Stomach (tissue), 9 donors: ENCODE results near the gene DNER. TPM values are rescaled to one million over a fixed set of nuclear protein-coding genes. Genes with fewer than 3 reads are reported as not detected.
"Not testable (repeated sequence)": the region's sequence is repeated elsewhere in the genome, so short reads cannot be mapped to it uniquely, and the experiment has no call there.

ENCODE experiments used
- DNase-seq, 2 donors: peaks; one replicate each; pipeline versions ENCODE4 v3.0.0 to v3.0.0-alpha.2; 2013 to 2019
- H3K27ac ChIP-seq, 5 donors: fragments of 200-600 bp in 4 of 5; sonication (generic) in 4 of 5; one replicate each; pipeline ENCODE4 v1.5.1; 2013 to 2019; ENCODE audit warnings: mild to moderate bottlenecking in 1 of 5, moderate library complexity in 1 of 5
- H3K27me3 ChIP-seq, 3 donors: fragments of 200-600 bp; sonication (generic); one replicate each; pipeline ENCODE4 v1.5.1; 2017 to 2019; ENCODE audit warnings: mixed run types in 1 of 3
- H3K36me3 ChIP-seq, 4 donors: fragments of 200-600 bp; sonication (generic); 1 replicate in 3 of 4; 2 replicates in 1 of 4; pipeline ENCODE4 v1.5.1; 2016 to 2019
- H3K4me1 ChIP-seq, 4 donors: fragments of 200-600 bp; sonication (generic); one replicate each; pipeline ENCODE4 v1.5.1; 2016 to 2019
- H3K4me3 ChIP-seq, 4 donors: fragments of 200-600 bp; sonication (generic) in 3 of 4; one replicate each; pipeline ENCODE4 v1.5.1; 2016 to 2019; ENCODE audit warnings: mild to moderate bottlenecking in 1 of 4
- H3K9me3 ChIP-seq, 4 donors: fragments of 200-600 bp; sonication (generic); one replicate each; pipeline ENCODE4 v1.5.1; 2016 to 2019
- EP300 ChIP-seq: sonication (generic); formaldehyde crosslinking; IDR thresholded peaks from one replicate; pipeline ENCODE4 v1.6.1; 2017; ENCODE audit warnings: antibody characterized with exemption
- POLR2A ChIP-seq, 4 donors: fragments of 450-650 bp; IDR thresholded peaks; one replicate each; pipeline ENCODE4 v1.6.1; 2016; ENCODE audit warnings: antibody characterized with exemption in 4 of 4, control low read depth in 2 of 4, mild to moderate bottlenecking in 1 of 4, moderate library complexity in 1 of 4
- POLR2AphosphoS5 ChIP-seq, 3 donors: sonication (generic); formaldehyde crosslinking; IDR thresholded peaks; one replicate each; pipeline ENCODE4 v1.6.1; 2016; ENCODE audit warnings: antibody characterized with exemption in 3 of 3
- WGBS, 5 donors: extraction: QIAGEN DNeasy Blood & Tissue Kit in 3 of 5; methylation state at CpG; one replicate each; pipeline versions ENCODE4 v1.1.5 to v1.1.7; 2013 to 2018; 5-methylcytosine and 5-hydroxymethylcytosine counted together
- intact Hi-C: fragments of 100-400 bp; cut with DNase I; formaldehyde crosslinking; loops from one replicate; pipeline ENCODE4 v1.15.1; 2023; ENCODE audit warnings: low total_unique reads
- polyA plus RNA-seq, 3 donors: library from polyadenylated mRNA; stranded (reverse); fragments of 200-250 nt; gene quantifications; one replicate each; pipeline ENCODE4 v1.2.3, GENCODE V29; 2013
- total RNA-seq, 5 donors: library from RNA; depleted of rRNA; stranded (reverse); fragments of >200 nt; gene quantifications; one replicate each; pipeline versions ENCODE4 v1.1.0 to v1.2.3, GENCODE V29; 2014 to 2016
- TF ChIP-seq, protein P1 (sequence below), 7 experiments: fragments of 450-650 bp in 4 of 7; fragments of 200-600 bp in 3 of 7; sonication (generic) in 3 of 7; IDR thresholded peaks; one replicate each; pipeline ENCODE4 v1.5.1; 2016 to 2019; ENCODE audit warnings: antibody characterized with exemption in 7 of 7, control low read depth in 2 of 7, mild to moderate bottlenecking in 1 of 7
- donor health status: healthy with polysubstance abuse.
- donor health status: Bipolar disorder and iron deficiency.
- donor health status: healthy.

Gene DNER
- total and polyA plus RNA-seq, 8 donors, result 1.6 to 10.6 (median 4.9) TPM

- peak in 1 of 2 donors; percentile 81 for DNase-seq
- TF ChIP-seq POLR2AphosphoS5 (IDR thresholded peaks at IDR 0.05), result no peak
- no peak for TF ChIP-seq EP300
- TF ChIP-seq, protein P1, sequence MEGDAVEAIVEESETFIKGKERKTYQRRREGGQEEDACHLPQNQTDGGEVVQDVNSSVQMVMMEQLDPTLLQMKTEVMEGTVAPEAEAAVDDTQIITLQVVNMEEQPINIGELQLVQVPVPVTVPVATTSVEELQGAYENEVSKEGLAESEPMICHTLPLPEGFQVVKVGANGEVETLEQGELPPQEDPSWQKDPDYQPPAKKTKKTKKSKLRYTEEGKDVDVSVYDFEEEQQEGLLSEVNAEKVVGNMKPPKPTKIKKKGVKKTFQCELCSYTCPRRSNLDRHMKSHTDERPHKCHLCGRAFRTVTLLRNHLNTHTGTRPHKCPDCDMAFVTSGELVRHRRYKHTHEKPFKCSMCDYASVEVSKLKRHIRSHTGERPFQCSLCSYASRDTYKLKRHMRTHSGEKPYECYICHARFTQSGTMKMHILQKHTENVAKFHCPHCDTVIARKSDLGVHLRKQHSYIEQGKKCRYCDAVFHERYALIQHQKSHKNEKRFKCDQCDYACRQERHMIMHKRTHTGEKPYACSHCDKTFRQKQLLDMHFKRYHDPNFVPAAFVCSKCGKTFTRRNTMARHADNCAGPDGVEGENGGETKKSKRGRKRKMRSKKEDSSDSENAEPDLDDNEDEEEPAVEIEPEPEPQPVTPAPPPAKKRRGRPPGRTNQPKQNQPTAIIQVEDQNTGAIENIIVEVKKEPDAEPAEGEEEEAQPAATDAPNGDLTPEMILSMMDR (IDR thresholded peaks at IDR 0.05), result no peak
- TF ChIP-seq POLR2A (IDR thresholded peaks at IDR 0.05), result no peak
- 42 to 61% (median 52%) methylated on average over 3 to 4 of the region's 4 CpGs for WGBS, 5 donors
- intact Hi-C loops, result no loop called here
- Histone ChIP-seq H3K4me1 (peaks cover 0 to 5% (median 0%) of the 10 kb centered on the region in 4 donors), H3K4me3 (no peak overlapping the region), H3K27ac (peak overlapping the region in 1 of 5 donors; percentile 55), H3K9me3 (no peaks in the 10 kb centered on the region), H3K27me3 (no peaks in the 10 kb centered on the region), H3K36me3 (no peaks in the 10 kb centered on the region)
Measured at GRCh38 chr2:229520691-229521096, 193.7 kb downstream of the DNER start.

- Histone ChIP-seq H3K4me3 (no peak overlapping the region), H3K9me3 (no peaks in the 10 kb centered on the region), H3K4me1 (peaks cover 0 to 5% (median 0%) of the 10 kb centered on the region in 4 donors), H3K27ac (no peak overlapping the region), H3K36me3 (no peaks in the 10 kb centered on the region), H3K27me3 (no peaks in the 10 kb centered on the region)
- TF ChIP-seq POLR2AphosphoS5 (IDR thresholded peaks at IDR 0.05), result no peak
- TF ChIP-seq POLR2A (IDR thresholded peaks at IDR 0.05), result no peak
- no peak for TF ChIP-seq EP300
- TF ChIP-seq, protein P1 (IDR thresholded peaks at IDR 0.05), result no peak
- intact Hi-C loops, result no loop called here
- 59 to 74% (median 66%) methylated on average over 11 of the region's 11 CpGs for WGBS, 5 donors
- DNase-seq, result no peak
Measured at GRCh38 chr2:229519655-229520430, 194.5 kb downstream of the DNER start.

- Histone ChIP-seq H3K27me3 (no peaks in the 10 kb centered on the region), H3K9me3 (no peaks in the 10 kb centered on the region), H3K27ac (no peak overlapping the region), H3K36me3 (no peaks in the 10 kb centered on the region), H3K4me1 (no peaks in the 10 kb centered on the region), H3K4me3 (no peak overlapping the region)
- intact Hi-C loops, result no loop called here
- TF ChIP-seq, protein P1 (IDR thresholded peaks at IDR 0.05), result no peak
- TF ChIP-seq EP300, result no peak
- WGBS, 5 donors, result 54 to 70% (median 68%) methylated on average over 2 of the region's 2 CpGs
- no peak for DNase-seq
Measured at GRCh38 chr2:229514273-229514895, 200.0 kb downstream of the DNER start.

- Histone ChIP-seq H3K9me3 (no peaks in the 10 kb centered on the region), H3K27ac (no peak overlapping the region), H3K36me3 (no peaks in the 10 kb centered on the region), H3K4me1 (no peaks in the 10 kb centered on the region), H3K4me3 (no peak overlapping the region), H3K27me3 (no peaks in the 10 kb centered on the region)
- no peak for DNase-seq
- WGBS, 5 donors, result 91 to 96% (median 93%) methylated on average over 1 of the region's 1 CpG
- no peak for TF ChIP-seq EP300
- TF ChIP-seq POLR2A (IDR thresholded peaks at IDR 0.05), result no peak
- intact Hi-C loops, result no loop called here
Measured at GRCh38 chr2:229511524-229511923, 202.8 kb downstream of the DNER start.

DNA sequence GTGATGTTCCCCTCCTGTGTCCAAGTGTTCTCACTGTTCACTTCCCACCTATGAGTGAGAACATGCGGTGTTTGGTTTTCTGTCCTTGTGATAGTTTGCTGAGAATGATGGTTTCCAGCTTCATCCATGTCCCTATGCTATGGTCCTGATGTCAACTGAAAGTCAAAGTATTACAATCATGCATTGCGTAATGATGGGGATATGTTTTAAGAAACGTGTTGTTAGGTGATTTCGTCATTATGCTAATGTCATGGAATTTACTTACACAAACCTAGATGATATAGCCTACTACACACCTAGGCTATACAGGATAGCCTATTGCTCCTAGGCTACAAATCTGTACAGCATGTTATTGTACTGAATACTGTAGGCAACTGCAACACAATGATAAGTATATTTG is 207.7 kb downstream of the DNER start:
- intact Hi-C loops, H3K27me3 ChIP-seq, H3K9me3 ChIP-seq, H3K27ac ChIP-seq, H3K4me1 ChIP-seq, H3K4me3 ChIP-seq, DNase-seq, H3K36me3 ChIP-seq: not testable (repeated sequence)
- WGBS, 5 donors, result 86 to 93% (median 89%) methylated on average over 4 of the region's 4 CpGs
